Upper lobe of left lung (tissue), 4 donors: ENCODE results near the gene JAZF1.

ENCODE experiments used
- CTCF ChIP-seq, 6 experiments: fragments of 450-650 bp in 4 of 6; fragments of 200-600 bp in 2 of 6; sonication (generic) in 2 of 6; IDR thresholded peaks; one replicate each; pipeline ENCODE4 v1.5.1; 2016 to 2019; ENCODE audit warnings: antibody characterized with exemption in 6 of 6
- POLR2AphosphoS5 ChIP-seq, 2 donors: sonication (generic); formaldehyde crosslinking; IDR thresholded peaks; one replicate each; pipeline ENCODE4 v1.5.1; 2017; ENCODE audit warnings: antibody characterized with exemption in 2 of 2

- TF ChIP-seq CTCF (IDR thresholded peaks at IDR 0.05) = no peak
- no peak for TF ChIP-seq POLR2AphosphoS5 (IDR thresholded peaks at IDR 0.05)
Observed at GRCh38 chr7:27793780-27794179, 386.8 kb downstream of the JAZF1 start.
